Nephron progenitor cell (in vitro differentiated cells): ENCODE results near the gene SLC5A5.

Experiments used
- DNase-seq: peaks from one replicate; pipeline ENCODE4 v3.0.0; 2021
- H3K27ac Mint-ChIP-seq: 2 replicates; pipeline ENCODE4 v1.8.0; 2021; ENCODE audit warnings: mild to moderate bottlenecking, moderate library complexity, mixed read lengths
- H3K27me3 Mint-ChIP-seq: 2 replicates; pipeline ENCODE4 v1.8.0; 2021; ENCODE audit warnings: mild to moderate bottlenecking, low read depth, mixed read lengths; ENCODE audit not compliant: poor library complexity
- H3K36me3 Mint-ChIP-seq: 2 replicates; pipeline ENCODE4 v1.8.0; 2021; ENCODE audit warnings: low read depth, mixed read lengths
- H3K4me1 Mint-ChIP-seq: 2 replicates; pipeline ENCODE4 v1.8.0; 2021; ENCODE audit warnings: mixed read lengths
- H3K4me3 Mint-ChIP-seq: 2 replicates; pipeline ENCODE4 v1.8.0; 2021; ENCODE audit warnings: mild to moderate bottlenecking, moderate library complexity, mixed read lengths
- H3K9me3 Mint-ChIP-seq: 2 replicates; pipeline ENCODE4 v1.8.0; 2021; ENCODE audit warnings: mild to moderate bottlenecking, moderate library complexity, mixed read lengths
- TF ChIP-seq, protein P1 (sequence below): fragments of 200-600 bp; sonication (generic); IDR thresholded peaks from 2 replicates; pipeline ENCODE4 v1.5.0; 2021; ENCODE audit warnings: antibody characterized with exemption

The SLC5A5 gene

DNA sequence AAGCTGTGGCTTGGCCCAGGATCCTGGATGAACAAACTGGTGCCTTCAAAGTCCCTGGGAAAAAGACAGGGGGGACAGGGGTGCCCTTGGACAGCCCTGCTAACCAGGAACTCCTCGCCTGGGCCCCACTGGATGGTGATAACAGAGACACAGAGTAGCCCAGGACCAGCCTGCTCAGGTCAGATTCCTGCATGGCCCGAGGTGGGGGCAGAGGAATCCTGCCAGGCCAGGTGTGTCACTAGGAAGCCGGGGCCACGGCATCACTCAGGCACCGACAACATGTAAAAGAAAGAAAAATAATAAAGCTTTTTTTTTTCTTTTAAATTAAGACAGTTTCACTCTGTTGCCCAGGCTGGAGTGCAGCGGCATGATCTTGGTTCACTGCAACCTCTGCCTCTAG lies 17.7 kb upstream of the SLC5A5 start:
- DNase-seq, result no peak
- H3K9me3 Mint-ChIP-seq, result peaks cover 9% of the 10 kb centered on the region
- TF ChIP-seq, protein P1, sequence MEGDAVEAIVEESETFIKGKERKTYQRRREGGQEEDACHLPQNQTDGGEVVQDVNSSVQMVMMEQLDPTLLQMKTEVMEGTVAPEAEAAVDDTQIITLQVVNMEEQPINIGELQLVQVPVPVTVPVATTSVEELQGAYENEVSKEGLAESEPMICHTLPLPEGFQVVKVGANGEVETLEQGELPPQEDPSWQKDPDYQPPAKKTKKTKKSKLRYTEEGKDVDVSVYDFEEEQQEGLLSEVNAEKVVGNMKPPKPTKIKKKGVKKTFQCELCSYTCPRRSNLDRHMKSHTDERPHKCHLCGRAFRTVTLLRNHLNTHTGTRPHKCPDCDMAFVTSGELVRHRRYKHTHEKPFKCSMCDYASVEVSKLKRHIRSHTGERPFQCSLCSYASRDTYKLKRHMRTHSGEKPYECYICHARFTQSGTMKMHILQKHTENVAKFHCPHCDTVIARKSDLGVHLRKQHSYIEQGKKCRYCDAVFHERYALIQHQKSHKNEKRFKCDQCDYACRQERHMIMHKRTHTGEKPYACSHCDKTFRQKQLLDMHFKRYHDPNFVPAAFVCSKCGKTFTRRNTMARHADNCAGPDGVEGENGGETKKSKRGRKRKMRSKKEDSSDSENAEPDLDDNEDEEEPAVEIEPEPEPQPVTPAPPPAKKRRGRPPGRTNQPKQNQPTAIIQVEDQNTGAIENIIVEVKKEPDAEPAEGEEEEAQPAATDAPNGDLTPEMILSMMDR, result no peak
- H3K36me3 Mint-ChIP-seq, result no peaks in the 10 kb centered on the region
- no peak overlapping the region for H3K4me3 Mint-ChIP-seq
- no peak overlapping the region for H3K27ac Mint-ChIP-seq
- peaks cover 11% of the 10 kb centered on the region for H3K4me1 Mint-ChIP-seq
- peaks cover 40% of the 10 kb centered on the region for H3K27me3 Mint-ChIP-seq

DNA sequence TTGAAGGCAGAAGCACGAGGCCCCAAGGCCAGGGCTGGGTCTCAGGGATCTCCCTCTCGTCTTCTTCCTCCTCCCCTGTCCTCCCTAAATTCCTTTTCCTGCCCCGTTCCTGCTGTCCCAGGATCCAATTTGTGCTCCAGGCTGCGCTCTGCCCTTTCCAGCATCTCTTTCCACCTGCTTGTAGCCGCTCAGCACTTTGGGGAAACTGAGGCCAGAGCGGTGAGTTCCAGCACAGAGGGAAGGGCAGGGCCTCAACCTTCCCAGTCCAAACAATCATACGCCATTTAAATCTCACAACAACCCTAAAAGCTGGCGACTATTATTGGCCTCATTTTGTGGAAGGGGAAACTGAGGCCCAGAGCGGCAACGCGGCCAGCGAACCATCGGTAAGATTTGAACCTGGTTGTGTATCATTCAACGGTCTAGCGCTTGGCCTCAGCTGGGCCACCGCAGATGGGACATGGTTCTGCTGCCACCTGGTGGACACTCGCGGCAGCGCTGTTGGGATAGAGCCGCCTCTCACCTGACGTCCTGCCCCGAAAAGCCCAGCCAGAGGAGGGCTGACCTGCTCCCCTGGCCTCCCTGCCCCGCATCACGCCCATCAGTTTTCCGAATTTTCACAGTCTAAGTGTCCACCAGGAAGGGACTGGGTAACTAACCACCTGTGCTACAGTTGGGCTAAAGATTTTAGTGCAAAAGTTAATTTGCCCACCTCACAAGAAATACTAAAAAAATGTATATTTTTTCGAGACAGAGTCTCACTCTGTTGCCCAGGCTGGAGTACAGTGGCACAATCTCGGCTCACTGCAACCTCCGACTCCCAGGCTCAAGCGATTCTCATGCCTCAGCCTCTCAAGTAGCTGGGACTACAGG lies 16.2 kb upstream of the SLC5A5 start:
- Mint-ChIP-seq H3K27me3 (peaks cover 46% of the 10 kb centered on the region), H3K9me3 (peaks cover 8% of the 10 kb centered on the region), H3K4me3 (no peak overlapping the region), H3K27ac (no peak overlapping the region), H3K4me1 (peaks cover 19% of the 10 kb centered on the region), H3K36me3 (peaks cover 10% of the 10 kb centered on the region)
- peak; percentile 97 for DNase-seq
- TF ChIP-seq, protein P1, result peak; percentile 98

DNA sequence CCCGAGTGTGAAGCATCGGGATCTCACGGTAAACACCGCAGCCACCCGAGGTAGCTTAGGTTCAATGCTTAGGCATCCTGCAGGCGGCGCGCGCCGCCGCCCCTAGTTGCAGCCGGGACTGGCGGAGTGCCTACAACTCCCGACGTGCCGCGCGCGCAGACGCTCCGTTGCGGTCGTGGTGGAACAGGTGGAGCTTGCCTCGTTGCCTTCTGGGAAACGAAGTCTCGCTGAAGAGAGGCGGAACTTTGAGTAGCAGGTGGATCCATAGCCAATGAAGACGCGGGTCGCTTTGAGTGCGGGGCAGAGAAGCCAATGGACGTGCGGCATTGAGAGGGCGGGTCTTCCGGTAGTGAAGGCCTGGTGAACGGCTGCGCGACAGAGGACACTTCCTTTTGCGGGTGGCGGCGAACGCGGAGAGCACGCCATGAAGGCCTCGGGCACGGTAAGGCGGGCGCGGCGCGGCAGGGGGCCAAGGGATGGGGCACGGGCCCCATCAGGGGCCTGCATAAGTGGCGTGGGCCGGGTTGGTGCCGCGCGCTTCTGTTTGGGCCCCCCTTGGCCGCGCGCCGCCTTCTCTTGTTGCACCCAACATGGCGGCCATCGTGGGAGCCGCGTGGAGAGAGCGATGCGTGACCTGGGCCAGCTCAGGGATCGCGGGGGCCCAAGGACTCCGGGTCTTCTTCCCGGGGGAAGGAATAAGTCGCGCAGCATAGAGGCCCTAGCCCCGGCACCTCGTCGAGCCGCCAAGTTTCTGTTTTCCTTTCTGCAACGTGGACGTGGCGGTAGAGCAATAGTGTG lies 12.0 kb upstream of the SLC5A5 start, which contains the start of gene RPL18A:
RPL18A (plus strand) TSS at position 378 of the 798 bp plus-strand sequence; CDS start at position 425, 47 bp downstream.
- Mint-ChIP-seq H3K36me3 (peaks cover 42% of the 10 kb centered on the region), H3K27me3 (peaks cover 28% of the 10 kb centered on the region), H3K4me3 (peak within 1 kb of the TSS; percentile 99), H3K9me3 (no peaks in the 10 kb centered on the region), H3K27ac (peak within 1 kb of the TSS; percentile 99), H3K4me1 (peaks cover 37% of the 10 kb centered on the region)
- DNase-seq, result peak; percentile 97
- TF ChIP-seq, protein P1, result peak; percentile 67

DNA sequence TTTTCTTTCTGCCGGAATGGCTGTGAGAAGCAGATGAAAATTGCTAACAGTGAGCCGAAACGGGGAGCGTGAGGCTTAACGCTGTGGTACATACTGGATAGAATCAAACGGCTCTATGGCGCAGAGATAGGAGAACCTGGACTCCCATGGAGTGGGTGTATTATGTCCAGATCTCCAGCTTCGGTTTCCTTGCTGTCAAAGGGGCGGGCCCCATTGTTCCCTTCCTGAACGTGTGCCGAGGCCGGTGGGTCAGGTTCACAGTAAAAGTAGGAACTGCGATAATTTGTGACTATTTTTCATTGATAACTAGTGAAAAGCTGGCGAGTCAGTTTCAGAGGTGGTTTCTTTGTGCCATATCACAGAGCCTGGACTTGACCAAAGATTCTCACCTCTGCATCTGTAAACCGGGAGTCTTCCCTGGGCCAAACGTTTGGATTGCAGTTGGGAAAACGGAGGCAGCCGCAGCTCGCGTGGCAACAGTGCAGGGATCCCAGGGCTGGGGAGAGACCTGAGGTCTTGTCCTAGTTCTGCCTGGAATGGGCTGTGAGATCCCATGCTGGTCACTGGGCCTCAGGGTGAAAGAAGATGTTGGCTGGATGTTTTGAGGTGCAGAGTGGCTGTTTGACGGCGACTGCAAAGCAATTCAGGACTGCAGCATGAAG lies 11.3 kb upstream of the SLC5A5 start:
- no peak for DNase-seq
- TF ChIP-seq, protein P1, result no peak
- Mint-ChIP-seq H3K27ac (peak overlapping the region; percentile 99), H3K9me3 (no peaks in the 10 kb centered on the region), H3K4me1 (peaks cover 37% of the 10 kb centered on the region), H3K4me3 (peak overlapping the region; percentile 99), H3K27me3 (peaks cover 22% of the 10 kb centered on the region), H3K36me3 (peaks cover 49% of the 10 kb centered on the region)

DNA sequence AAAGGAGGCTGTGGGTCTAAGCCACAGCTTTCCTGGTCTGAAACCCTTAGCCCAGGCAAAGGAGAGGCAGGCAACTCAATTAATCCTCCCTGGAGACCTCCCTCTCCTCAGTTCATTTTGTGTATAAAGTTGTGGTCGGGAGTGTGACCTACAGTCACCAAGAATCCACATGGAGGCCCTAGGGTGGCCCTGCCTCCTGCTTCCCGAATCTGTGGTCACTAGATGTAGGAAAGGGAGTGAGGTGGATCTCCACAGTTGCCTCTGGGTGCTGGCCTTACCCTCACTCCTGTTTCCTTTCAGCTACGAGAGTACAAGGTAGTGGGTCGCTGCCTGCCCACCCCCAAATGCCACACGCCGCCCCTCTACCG lies 10.8 kb upstream of the SLC5A5 start:
- H3K4me3 Mint-ChIP-seq, result peak overlapping the region; percentile 99
- DNase-seq, result no peak
- peak overlapping the region; percentile 61 for H3K27ac Mint-ChIP-seq
- H3K9me3 Mint-ChIP-seq, result no peaks in the 10 kb centered on the region
- peaks cover 54% of the 10 kb centered on the region for H3K36me3 Mint-ChIP-seq
- TF ChIP-seq, protein P1, result no peak
- H3K4me1 Mint-ChIP-seq, result peaks cover 37% of the 10 kb centered on the region
- H3K27me3 Mint-ChIP-seq, result peaks cover 17% of the 10 kb centered on the region
